Measurements from ENCODE around the gene EXTL2. TPM values are rescaled to one million over a fixed set of nuclear protein-coding genes. Genes with fewer than 3 reads are reported as not detected.

EXTL2 gene
- total and polyA plus RNA-seq, 2 experiments from 2014 or later: 16.9 to 28.6 TPM

GRCh38 chr1:100931716-100932115 is 37.1 kb upstream of the EXTL2 start:
- Histone ChIP-seq H3K9me3 (ENCODE audit: low read depth) (no peaks in the 10 kb centered on the region), H3K4me1 (ENCODE audit: insufficient read depth) (no peaks in the 10 kb centered on the region), H3K4me3 (no peak overlapping the region), H3K79me2 (no peaks in the 10 kb centered on the region), H3K27me3 (no peaks in the 10 kb centered on the region), H3K27ac (no peak overlapping the region), H3K9me2 (replicated peaks; ENCODE audit: insufficient read depth) (no peaks in the 10 kb centered on the region), H2AFZ (no peak overlapping the region), H3K36me3 (replicated peaks; ENCODE audit: insufficient read depth, low read depth) (no peaks in the 10 kb centered on the region), H3K4me2 (no peak overlapping the region), H4K20me1 (ENCODE audit: insufficient read depth, poor library complexity, severe bottlenecking) (no peaks in the 10 kb centered on the region)
- WGBS (ENCODE audit: low lambda C conversion rate, missing lambda C conversion rate): 88% methylated on average over 1 of the region's 1 CpG
- TF ChIP-seq EZH2 (IDR thresholded peaks at IDR 0.05; ENCODE audit: borderline replicate concordance) (no peak), CTCF (IDR thresholded peaks at IDR 0.05; ENCODE audit: poor library complexity) (peak; percentile 23), EZH2phosphoT487 (IDR thresholded peaks at IDR 0.05; ENCODE audit: low read depth, severe bottlenecking, unreplicated experiment) (no peak)
- DNase-seq (ENCODE audit: low spot score): no peak

- no peaks in the 10 kb centered on the region for H3K9me3 ChIP-seq (ENCODE audit: low read depth)
- no peak overlapping the region for H3K4me2 ChIP-seq
- no peaks in the 10 kb centered on the region for H3K36me3 ChIP-seq (replicated peaks; ENCODE audit: insufficient read depth, low read depth)
- no peaks in the 10 kb centered on the region for H3K4me1 ChIP-seq (ENCODE audit: insufficient read depth)
- H3K9me2 ChIP-seq (replicated peaks; ENCODE audit: insufficient read depth): no peaks in the 10 kb centered on the region
- H3K4me3 ChIP-seq: no peak overlapping the region
- no peak for TF ChIP-seq EZH2 (IDR thresholded peaks at IDR 0.05; ENCODE audit: borderline replicate concordance)
- no peak for TF ChIP-seq EZH2phosphoT487 (IDR thresholded peaks at IDR 0.05; ENCODE audit: low read depth, severe bottlenecking, unreplicated experiment)
- no peak for TF ChIP-seq CTCF (IDR thresholded peaks at IDR 0.05; ENCODE audit: poor library complexity)
- DNase-seq (ENCODE audit: low spot score): no peak
- H2AFZ ChIP-seq: no peak overlapping the region
- no peak overlapping the region for H3K27ac ChIP-seq
- no peaks in the 10 kb centered on the region for H3K79me2 ChIP-seq
- no peaks in the 10 kb centered on the region for H4K20me1 ChIP-seq (ENCODE audit: insufficient read depth, poor library complexity, severe bottlenecking)
- H3K27me3 ChIP-seq: no peaks in the 10 kb centered on the region
These were observed 35.9 kb upstream of the EXTL2 start for GRCh38 chr1:100930494-100930893.

- H3K4me1 ChIP-seq (ENCODE audit: insufficient read depth): no peaks in the 10 kb centered on the region
These were observed 33.5 kb upstream of the EXTL2 start for GRCh38 chr1:100928128-100928527.

More at GRCh38 chr1:100928128-100928527, 33.5 kb upstream of the EXTL2 start:
- no peak for DNase-seq (ENCODE audit: low spot score)
- no peaks in the 10 kb centered on the region for H3K9me3 ChIP-seq (ENCODE audit: low read depth)
- no peaks in the 10 kb centered on the region for H3K79me2 ChIP-seq
- H3K9me2 ChIP-seq (replicated peaks; ENCODE audit: insufficient read depth): no peaks in the 10 kb centered on the region
- H4K20me1 ChIP-seq (ENCODE audit: insufficient read depth, poor library complexity, severe bottlenecking): no peaks in the 10 kb centered on the region
- no peak overlapping the region for H2AFZ ChIP-seq
- H3K4me2 ChIP-seq: no peak overlapping the region
- H3K4me3 ChIP-seq: no peak overlapping the region
- H3K27ac ChIP-seq: no peak overlapping the region
- TF ChIP-seq EZH2phosphoT487 (IDR thresholded peaks at IDR 0.05; ENCODE audit: low read depth, severe bottlenecking, unreplicated experiment) (no peak), CTCF (IDR thresholded peaks at IDR 0.05; ENCODE audit: poor library complexity) (no peak), EZH2 (IDR thresholded peaks at IDR 0.05; ENCODE audit: borderline replicate concordance) (no peak)
- H3K27me3 ChIP-seq: no peaks in the 10 kb centered on the region
- 94% methylated on average over 3 of the region's 3 CpGs for WGBS (ENCODE audit: low lambda C conversion rate, missing lambda C conversion rate)
- no peaks in the 10 kb centered on the region for H3K36me3 ChIP-seq (replicated peaks; ENCODE audit: insufficient read depth, low read depth)

Measured in hepatocyte (in vitro differentiated cells).